Retinal pigment epithelial cell (primary cell): ENCODE data around the gene ULBP1.
"Not testable (repeated sequence)": the region's sequence is repeated elsewhere in the genome, so short reads cannot be mapped to it uniquely, and the experiment has no call there.

Experiments used
- DNase-seq: peaks from one replicate; pipeline ENCODE4 v3.0.0-alpha.2; 2010; ENCODE audit warnings: low read depth
- H3K4me3 ChIP-seq: 2 replicates; pipeline ENCODE4 v1.5.1; 2011; ENCODE audit warnings: mild to moderate bottlenecking, low read length, control low read depth, moderate library complexity
- TF ChIP-seq, protein P1 (sequence below): conservative IDR thresholded peaks from 2 replicates; pipeline ENCODE4 v1.5.1; 2011; ENCODE audit warnings: low read depth, low read length, control low read depth, inconsistent platforms

The ULBP1 gene

DNA sequence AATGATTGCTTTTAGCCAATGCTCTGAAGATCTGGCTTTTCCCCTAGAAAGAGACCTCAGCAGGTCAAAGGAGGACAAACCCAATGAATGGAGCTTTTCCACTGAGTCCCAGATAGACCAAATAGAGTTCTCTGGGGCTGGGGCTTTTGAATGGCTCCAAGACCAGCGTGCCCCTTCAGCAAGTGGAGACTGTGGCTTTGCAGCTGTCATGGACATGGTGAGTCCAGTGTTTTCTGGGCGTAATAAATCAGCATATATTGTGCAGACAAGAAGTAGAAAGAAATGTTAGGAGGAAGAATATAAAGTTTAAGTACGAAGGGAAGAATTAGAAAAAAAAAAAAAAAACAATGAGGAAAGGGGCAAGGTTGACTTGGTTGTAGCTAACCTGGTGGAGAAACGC is 28.1 kb downstream of the ULBP1 start:
- H3K4me3 ChIP-seq: no peak overlapping the region
- TF ChIP-seq, protein P1, sequence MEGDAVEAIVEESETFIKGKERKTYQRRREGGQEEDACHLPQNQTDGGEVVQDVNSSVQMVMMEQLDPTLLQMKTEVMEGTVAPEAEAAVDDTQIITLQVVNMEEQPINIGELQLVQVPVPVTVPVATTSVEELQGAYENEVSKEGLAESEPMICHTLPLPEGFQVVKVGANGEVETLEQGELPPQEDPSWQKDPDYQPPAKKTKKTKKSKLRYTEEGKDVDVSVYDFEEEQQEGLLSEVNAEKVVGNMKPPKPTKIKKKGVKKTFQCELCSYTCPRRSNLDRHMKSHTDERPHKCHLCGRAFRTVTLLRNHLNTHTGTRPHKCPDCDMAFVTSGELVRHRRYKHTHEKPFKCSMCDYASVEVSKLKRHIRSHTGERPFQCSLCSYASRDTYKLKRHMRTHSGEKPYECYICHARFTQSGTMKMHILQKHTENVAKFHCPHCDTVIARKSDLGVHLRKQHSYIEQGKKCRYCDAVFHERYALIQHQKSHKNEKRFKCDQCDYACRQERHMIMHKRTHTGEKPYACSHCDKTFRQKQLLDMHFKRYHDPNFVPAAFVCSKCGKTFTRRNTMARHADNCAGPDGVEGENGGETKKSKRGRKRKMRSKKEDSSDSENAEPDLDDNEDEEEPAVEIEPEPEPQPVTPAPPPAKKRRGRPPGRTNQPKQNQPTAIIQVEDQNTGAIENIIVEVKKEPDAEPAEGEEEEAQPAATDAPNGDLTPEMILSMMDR: no peak
- no peak for DNase-seq

DNA sequence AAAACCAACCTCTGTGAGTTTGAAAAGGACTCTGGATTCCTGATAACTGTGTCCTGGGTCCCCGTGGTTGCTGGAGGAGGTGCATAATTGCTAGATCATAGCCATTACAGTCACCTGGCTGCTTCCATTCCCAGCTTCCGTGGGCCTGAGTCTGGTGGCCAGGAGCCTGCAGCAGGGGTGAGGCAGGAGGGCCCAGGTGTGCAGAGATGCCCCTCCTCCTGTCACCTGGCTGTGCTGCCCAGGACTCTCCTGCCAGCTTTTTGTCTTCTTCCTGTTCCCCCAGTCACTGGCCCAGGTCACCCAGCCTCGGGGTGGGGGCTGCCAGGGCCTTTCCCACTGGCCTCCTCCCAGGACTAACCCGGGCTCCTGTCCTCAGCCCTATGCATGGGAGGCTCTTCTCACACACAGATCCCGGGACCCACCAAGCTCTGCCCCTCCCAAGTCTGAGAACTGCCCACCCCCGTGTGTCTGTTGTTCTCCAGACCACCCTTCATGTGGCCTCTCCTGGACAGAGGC is 31.6 kb downstream of the ULBP1 start:
- TF ChIP-seq, protein P1: no peak
- no peak for DNase-seq
- H3K4me3 ChIP-seq: no peak overlapping the region

DNA sequence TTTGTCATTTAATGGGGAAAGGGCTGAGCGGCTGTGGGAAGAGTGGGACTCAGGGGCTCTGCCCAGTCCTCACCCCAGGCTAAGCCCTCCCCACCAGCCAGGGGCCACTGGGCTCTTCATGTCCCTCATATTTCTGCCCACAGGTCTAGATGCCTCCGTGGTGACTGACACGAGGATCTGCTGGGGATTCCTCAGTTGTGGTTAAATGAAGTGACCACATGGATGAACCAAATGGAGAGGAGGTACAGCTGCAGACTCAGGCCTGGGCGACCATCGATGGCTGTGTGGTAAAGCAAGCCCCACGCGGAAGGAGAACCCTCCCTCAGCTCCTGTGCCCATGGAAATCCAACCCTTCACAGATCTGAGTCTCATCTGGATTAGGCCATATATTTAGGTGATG is 32.2 kb downstream of the ULBP1 start:
- DNase-seq: no peak

DNA sequence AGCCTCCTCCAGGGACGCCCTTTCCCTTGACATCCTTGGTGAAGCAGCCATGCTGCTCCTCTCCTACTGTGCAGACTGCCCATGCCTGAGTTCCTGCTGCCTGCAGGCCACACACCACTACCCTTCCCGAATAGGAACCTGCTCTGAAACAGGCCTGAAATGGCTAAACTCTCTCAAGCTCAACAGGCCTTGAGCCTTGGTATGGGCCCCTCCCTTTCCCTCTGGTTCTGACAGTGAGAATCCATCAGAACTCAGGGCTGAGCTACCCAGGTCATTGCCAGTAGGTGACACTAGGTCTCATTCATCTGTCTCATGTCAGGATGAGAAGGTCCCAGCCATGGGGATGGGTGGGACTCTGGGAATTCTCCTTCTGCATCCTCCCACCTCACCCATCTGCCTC is 35.9 kb downstream of the ULBP1 start:
- DNase-seq: no peak

More for the DNA sequence above, 32.2 kb downstream of the ULBP1 start:
- TF ChIP-seq, protein P1: no peak
- no peak overlapping the region for H3K4me3 ChIP-seq

DNA sequence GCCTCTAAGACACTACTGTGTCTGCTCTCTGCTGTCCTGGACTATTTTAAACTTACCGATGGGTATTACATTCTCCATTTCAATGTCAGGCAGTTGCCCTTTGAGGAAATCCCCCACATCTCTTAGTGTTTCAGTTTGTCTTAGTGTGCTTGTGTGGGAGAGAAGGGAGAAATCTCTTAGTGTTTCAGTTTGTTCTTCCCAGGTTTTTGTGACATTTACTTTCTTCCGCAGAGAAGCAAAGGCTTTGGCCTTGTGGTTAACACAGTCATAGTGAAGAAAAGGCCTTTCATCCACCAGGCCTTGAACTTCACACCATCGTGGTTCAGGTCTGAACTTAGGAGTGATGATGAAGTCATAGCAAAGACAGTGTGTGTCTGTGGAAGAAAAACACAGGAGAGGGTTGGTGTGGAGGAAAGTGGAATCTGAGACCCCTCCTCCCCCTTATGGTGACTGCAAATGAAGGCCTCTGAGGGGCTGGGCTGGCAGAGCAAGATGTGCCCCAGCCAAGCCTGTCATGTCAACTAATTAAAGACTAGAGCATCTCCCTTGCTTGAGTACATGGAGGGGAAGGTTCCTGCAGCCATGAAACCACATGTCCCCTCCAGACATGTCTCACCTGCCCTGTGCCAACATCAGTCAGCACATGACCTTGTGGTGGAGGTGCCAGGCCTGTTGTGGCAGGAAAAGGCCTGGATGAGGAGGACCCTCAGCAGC is 37.7 kb downstream of the ULBP1 start:
- TF ChIP-seq, protein P1: no peak
- H3K4me3 ChIP-seq: no peak overlapping the region
- DNase-seq: no peak

More for the DNA sequence above, 35.9 kb downstream of the ULBP1 start:
- TF ChIP-seq, protein P1: no peak
- no peak overlapping the region for H3K4me3 ChIP-seq

DNA sequence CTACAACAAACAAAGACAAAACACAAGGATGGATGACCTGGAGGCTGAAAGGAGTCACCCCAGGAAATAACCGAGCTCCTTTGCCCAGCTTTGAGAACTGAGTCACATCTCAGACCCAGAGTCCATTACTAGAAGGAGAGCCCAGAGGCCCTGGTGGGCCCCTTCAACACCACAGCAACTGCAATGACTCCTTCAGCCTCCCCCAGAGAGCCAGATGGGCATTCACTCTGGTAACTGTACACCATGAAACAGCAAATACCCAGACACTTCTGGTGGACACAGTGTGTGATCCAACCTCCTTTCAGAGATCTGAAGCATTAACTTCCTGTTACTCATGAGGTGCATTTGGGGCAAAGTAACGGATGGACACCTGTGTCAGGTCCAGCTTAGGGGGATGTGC is 39.0 kb downstream of the ULBP1 start:
- DNase-seq: no peak
- H3K4me3 ChIP-seq: no peak overlapping the region
- TF ChIP-seq, protein P1: no peak

DNA sequence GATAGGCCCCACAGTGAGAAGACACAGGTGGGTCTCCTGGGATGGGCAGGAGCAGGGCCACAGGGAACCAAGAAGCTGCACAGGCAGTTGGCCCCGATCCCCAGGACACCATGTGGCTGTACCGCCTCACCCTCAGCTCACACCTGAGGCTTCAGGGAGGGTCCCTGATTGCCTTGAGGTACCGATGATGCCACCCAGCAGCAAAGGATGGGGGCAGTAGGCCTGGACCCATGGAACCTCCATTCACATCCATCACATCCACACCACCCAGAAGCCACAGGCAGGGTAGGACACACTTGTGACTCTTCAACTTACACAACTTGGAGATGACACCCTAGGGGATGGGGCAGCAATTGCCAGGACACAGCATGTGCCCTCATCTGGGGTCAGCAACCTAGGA is 39.9 kb downstream of the ULBP1 start:
- not testable (repeated sequence) for DNase-seq, H3K4me3 ChIP-seq
